ENCODE results near the gene KCNE1. TPM values are rescaled to one million over a fixed set of nuclear protein-coding genes. Genes with fewer than 3 reads are reported as not detected.
"Not testable (repeated sequence)": the region's sequence is repeated elsewhere in the genome, so short reads cannot be mapped to it uniquely, and the experiment has no call there.

Gene KCNE1
- polyA plus RNA-seq (2013, experiment 1 of 2; ENCODE audit: insufficient read length) = 0.17 TPM
- polyA plus RNA-seq (2013, experiment 2 of 2; ENCODE audit: insufficient read length) = 0.22 TPM

DNA sequence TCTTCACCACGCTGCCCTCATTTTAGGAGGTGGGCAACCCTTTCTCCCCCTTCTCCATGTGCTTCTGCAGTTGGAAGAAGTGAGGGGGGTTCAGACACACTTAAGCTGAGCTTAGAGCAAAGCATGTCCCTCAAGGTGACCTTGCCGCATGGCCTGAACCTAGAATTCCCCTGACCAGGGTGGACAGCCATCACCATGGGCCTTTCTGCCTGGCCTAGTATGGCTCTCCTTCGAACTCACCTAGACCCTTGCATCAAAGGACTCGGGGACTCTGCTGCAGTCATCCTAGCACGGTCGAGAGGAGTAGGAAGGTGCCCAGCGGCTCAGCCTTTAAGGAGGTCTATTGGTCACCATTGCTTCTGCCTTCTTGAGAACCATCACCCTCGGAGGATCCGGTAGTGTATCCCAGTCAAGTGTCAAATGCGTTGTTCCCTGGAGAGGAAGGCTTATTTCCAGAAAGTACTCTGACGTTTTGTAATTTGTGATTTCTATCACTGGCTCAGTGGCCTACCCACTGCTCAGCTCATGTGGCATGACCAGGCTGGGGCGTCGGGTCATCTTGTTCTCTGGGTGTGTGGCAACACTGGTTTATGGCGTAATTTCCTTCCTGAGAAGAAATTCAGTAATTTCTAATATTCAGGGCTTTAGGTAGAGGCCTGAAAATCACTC, at the start of gene KCNE1:
TSS of gene KCNE1 (minus strand) at position 424 of the 669 bp plus-strand sequence. CDS start 62,576 bp downstream, outside the sequence.
- no peak for DNase-seq

- DNase-seq = no peak
Measured at GRCh38 chr21:34561806-34562205, 49.8 kb upstream of the KCNE1 start.

- no peak for DNase-seq
Measured at GRCh38 chr21:34560609-34561008, 48.6 kb upstream of the KCNE1 start.

DNA sequence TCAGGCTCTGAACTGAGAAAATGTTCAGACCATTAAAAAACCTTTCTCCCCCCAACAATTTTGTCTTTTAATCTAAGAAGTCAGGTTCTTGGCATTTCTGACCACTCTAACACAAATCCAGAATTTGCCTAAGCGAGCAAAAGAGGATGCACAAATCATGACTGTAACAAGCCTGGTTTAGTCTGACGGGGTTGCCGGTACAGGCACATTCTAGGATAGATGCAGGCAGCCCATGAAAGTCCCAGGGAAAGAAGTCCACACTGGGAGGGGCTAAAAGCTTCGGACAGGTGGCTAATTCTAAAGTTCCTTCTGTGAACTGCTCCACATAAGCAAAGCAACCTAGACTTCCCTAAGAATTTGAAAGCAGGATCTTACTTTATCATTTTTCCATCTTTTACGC, 48.0 kb upstream of the KCNE1 start:
- no peak for DNase-seq

DNA sequence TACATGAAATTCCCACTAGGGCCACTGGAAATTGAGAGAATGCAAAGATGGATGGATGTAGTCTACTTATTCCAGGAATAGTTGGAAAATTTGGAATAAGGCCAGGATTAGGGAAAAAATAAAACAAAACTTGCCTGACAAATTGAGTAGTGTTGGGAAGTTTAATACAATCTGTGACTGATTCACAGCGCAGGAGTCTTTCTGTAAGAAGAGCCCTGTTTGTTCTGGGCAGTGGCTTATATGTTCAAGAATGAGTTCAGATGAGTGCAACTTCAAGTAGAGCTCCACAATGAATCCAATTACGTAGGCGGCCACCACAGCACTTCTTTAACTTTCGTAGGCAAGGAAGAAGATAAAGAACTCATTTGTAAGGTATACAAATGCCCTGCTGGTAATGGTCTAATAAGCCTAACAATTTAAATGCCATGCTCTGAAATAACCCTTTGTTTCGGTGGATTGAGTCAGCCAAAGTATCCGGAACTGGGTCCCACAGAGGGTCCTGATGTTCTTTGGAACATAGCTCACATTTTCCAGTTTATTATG, 47.1 kb upstream of the KCNE1 start:
- no peak for DNase-seq

DNA sequence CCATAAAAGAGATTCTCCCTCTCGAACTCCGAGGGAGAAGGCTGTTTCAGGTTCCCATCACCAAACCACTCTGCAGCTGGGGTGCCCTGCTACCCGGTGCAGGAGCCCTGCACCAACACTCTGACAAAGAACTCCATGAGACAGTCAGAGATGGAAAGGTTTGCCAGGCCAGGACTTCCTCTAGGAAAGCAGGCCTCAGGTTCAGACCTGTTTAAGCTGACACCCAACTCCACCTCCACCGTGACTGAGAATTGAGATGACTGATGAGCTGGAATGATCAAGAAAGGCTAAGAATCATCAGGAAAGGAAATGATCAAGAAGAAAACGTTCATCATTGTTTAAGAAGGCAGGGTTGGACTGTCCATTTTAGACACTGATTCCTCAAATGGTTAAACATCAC, 46.2 kb upstream of the KCNE1 start:
- DNase-seq = no peak

DNA sequence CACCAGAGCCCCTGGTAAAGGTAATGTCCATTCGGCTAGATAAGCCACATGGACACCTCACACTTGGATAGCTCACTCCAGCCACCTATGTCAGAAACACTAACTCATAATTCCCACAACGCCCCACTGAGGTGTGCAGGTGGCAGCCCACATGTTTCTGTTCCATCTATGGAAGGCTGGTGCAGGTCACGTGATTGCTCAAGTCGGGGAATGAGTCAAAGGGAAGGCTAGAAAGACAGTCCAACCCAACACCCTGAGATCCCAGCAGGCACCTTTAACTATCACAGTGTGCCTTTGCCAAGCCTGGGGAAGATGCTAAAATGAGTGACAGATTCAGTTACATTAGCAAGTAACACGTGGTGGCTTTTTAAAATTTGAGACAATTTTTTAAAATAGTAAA, 45.3 kb upstream of the KCNE1 start:
- DNase-seq = no peak

- DNase-seq = not testable (repeated sequence)
Measured at GRCh38 chr21:34554670-34555069, 42.7 kb upstream of the KCNE1 start.

DNA sequence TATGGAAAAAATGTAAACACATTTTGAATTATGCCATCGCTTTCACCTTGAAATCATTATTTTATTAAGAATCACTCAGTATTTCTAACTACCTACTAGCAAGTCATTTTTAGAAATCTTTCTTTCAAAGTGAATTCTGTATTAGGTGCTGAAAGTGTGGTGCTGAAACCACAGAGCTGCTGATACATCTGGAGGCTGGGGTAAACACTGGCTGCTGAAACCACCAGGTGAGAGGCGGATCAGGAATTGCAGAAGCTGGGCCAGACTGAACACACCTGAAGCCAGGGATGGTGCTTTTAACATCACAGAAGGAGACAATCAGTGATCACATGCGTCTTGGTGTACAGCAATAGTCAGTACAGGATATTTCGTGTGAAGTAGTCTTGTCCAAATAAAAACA, 42.2 kb upstream of the KCNE1 start:
- DNase-seq = no peak

DNA sequence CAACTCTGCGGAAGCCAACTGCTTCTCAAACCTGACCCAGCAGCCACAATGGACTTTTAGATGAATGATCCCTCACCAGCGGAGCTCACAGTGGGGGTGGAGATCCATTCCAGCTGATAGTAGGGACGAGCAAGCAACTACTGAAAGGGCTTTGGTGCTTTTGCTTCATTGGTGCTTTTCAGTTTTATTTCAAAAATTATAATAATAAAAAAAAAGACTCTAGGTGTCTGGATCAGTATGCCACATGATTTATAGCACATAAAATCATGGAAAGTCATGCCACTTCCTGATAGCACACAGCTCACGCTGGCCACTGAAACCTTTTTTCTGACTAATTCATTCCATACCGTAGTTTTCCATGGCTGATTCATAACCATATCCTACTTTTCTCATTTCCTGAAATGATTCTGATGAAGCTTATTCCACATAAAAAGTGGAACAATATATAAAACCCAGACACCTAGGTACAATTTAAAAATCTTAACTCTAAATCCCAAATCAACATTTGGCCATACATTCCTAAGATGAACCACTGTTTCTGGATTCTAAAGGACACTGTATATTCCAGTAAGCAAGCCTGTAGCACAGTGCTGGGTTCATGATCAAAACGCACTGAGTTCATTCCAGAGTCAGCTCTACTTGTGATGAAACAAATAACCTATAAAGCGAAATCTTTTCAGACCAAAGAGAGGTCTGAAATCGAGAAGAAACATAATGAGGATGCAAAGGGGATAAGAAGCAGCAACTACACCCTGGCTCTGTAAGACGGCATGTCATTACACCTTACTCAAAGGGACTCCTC, 41.3 kb upstream of the KCNE1 start:
- DNase-seq = peak; percentile 91

DNA sequence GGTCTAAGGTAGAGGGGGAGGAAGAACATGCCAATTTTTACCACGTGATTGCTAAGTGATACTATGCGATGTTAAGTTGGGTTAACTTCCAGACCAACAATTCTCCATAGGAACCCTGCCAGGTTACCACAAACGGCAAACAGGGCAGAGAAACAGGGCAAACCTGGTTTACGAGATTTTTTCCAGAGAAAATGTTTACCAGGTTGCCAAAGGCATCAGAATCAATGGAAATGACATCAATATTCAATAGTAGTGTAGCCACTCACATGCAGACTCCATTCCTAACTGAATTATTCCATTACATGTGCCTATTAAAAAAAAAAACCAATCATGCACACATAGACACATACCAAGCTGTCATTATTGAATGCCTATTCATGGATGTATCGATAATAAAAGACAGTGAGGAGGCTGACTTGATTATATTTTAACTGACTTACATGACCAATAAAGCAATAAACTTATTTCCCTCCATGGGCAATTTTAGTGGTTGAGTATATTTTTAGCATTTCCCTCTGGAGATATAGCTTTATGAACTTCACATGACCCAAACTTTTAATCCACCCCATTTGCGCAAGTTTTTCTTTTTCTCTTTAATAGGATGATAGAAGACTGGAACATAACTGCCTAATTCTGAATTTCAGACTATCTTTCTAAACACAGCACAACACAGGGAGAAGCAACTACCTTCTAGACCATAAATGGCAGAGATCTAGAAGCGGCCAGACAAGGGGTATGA, 40.5 kb upstream of the KCNE1 start:
- peak; percentile 45 for DNase-seq

DNA sequence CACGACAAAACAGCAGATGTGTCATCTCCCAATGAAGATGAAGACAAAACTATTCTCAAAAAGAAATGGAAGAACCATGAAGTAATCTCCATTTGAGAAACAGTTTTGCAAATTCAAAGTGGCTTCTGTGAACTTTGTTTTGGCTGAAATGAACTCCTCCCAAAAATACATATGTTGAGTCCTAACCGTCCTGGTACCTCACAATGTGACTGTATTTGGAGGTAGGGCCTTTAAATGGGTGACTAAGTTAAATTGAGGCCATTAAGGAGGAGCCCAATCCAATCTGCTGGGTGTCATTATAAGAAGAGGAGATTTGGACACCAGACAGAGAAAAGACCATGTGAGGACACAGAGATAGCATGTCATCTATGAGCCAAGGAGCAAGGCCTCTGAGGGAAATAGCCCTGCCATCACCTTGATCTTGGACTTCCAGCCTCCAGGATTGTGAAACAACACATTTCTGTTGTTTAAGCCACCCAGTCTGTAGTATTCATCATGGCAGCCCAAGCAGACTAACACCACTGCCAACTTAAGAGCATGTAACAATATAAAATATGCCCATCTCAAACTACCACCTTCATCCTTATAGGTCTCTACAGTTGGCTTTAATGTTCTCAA, 38.3 kb upstream of the KCNE1 start:
- DNase-seq = no peak

- DNase-seq = no peak
Measured at GRCh38 chr21:34548781-34549376, 36.9 kb upstream of the KCNE1 start.

DNA sequence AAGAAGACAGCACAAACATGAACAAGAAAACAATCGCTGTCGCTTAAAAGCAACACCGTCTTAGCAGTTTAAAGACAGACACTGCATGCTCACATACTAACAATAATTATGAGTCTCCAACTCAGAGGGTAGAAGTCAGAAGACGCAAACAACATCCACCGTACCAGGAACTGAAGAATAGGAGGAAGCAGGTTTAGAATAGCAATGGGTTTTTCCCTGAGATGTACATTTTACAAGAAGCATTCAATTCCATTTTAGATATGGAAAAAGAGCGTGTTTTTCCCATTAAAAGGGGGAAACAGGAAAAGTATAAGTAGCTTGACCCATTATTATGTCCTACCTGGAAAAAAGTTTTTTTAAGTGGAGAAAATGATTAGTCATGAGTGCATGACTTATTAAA, 34.5 kb upstream of the KCNE1 start:
- no peak for DNase-seq

DNA sequence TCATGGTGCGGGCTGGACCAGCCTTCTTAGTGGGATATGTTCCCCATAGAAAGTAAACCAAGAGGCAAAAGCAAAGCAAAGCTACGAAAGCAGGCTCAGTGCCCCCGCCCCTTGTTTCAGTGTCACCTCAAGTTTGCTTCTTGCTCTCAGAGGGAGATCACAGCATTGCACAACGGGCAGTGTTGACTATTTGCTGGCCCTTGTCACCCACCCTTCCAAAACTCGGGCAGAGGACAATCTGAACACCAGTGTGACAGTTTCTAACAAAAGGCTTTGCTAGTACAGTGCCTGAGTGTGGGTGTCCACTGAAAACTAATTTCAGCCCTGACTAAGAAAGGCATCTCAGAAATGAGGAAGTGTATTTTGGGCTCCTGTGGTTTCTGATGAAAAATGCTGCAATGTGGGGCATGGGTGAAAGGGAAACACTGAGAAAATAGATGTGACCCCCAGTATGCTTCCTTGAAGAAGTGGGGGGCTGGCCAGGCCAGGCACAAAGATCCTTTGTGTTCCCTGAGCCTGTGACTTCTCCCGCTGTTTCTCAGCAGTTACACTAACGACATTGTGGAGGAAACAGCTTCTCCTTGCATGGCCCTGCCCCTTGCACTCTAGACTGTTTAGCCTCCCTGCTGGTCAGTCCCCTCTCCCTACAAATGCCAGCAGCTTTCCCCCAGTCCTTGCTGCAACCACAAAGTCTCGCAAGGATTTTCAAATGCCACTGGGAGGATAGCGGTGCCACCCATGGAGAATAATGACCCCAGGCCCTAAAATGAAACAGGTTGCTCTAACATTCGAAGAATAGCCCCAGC, 33.3 kb upstream of the KCNE1 start:
- DNase-seq = peak; percentile 91

GRCh38 chr21:34544032-34544496, 32.1 kb upstream of the KCNE1 start:
- peak; percentile 67 for DNase-seq

DNA sequence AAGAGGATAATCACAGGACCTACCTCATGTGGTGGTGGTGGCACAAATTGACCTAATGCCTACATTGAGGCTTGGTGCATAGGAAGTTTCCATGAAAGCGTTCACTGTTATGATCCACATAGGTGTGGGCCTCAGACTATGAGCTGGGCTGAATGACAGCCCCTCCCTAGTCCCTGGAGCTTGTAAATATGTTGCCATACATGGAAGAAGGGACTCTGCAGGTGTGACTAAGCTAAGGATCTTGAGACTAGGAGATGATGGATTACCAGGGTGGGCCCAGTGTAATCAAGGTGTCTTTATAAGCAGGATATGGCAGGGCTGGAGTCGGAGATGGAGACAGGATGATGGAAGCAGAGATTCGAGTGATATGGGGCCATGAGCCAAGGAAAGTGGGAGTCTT, 31.0 kb upstream of the KCNE1 start:
- no peak for DNase-seq

- DNase-seq = no peak
Measured at GRCh38 chr21:34540206-34540605, 28.2 kb upstream of the KCNE1 start.

- DNase-seq = peak; percentile 30
Measured at GRCh38 chr21:34537838-34538237, 25.8 kb upstream of the KCNE1 start.

- peak; percentile 33 for DNase-seq
Measured at GRCh38 chr21:34536820-34537219, 24.8 kb upstream of the KCNE1 start.

DNA sequence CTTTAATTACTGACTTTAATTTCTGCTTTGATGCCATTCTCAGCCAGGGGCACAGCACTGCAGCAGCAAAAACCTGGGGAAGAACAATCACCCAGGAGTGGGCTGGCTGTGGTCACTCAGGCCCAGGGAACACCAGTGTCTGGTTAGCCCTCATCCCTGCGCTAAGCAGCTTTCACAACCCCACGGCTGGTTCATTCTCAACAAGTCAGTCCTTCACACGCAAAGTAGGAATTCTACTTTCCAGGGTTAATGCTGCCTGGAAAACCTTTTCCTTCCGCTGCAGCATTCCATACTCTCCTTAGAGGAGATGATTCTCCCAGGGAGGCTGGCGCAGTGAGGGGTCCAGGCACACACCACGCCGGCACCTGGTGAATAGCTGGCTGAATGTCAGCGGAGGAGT, 24.3 kb upstream of the KCNE1 start:
- DNase-seq = peak; percentile 47

Measured in fibroblast of skin of abdomen (primary cell).